Liver (tissue), 9 donors: ENCODE measurements around the gene SCAI. TPM values are rescaled to one million over a fixed set of nuclear protein-coding genes. Genes with fewer than 3 reads are reported as not detected.

Experiments
- DNase-seq: peaks from one replicate; pipeline ENCODE4 v3.0.0-alpha.2; 2017; ENCODE audit warnings: low spot score
- H3K27ac ChIP-seq, 2 donors: one replicate each; pipeline ENCODE4 v1.7.0; 2013; ENCODE audit warnings: inconsistent platforms in 2 of 2, low read length in 2 of 2, control low read depth in 1 of 2, low read depth in 1 of 2, mild to moderate bottlenecking in 1 of 2
- H3K27me3 ChIP-seq, 4 donors: one replicate each; pipeline versions ENCODE4 v1.6.1 to v1.7.0; 2013; ENCODE audit warnings: low read length in 3 of 4, inconsistent platforms in 1 of 4, mild to moderate bottlenecking in 1 of 4, moderate library complexity in 1 of 4; ENCODE audit not compliant: control insufficient read depth in 4 of 4, insufficient read depth in 4 of 4
- H3K36me3 ChIP-seq, 4 donors: one replicate each; pipeline versions ENCODE4 v1.6.1 to v1.7.0; 2013; ENCODE audit warnings: low read length in 3 of 4, mild to moderate bottlenecking in 3 of 4, low read depth in 1 of 4, moderate library complexity in 1 of 4; ENCODE audit not compliant: control insufficient read depth in 4 of 4, insufficient read depth in 3 of 4
- H3K4me1 ChIP-seq, 4 donors: one replicate each; pipeline versions ENCODE4 v1.6.1 to v1.7.0; 2013; ENCODE audit warnings: low read length in 3 of 4, mild to moderate bottlenecking in 3 of 4, moderate library complexity in 1 of 4; ENCODE audit not compliant: control insufficient read depth in 4 of 4, insufficient read depth in 4 of 4
- H3K4me3 ChIP-seq, 3 donors: one replicate each; pipeline versions ENCODE4 v1.6.1 to v1.7.0; 2013; ENCODE audit warnings: low read length in 3 of 3, control low read depth in 1 of 3, low read depth in 1 of 3, mild to moderate bottlenecking in 1 of 3
- H3K9ac ChIP-seq, 2 donors: one replicate each; pipeline ENCODE4 v1.7.0; 2013; ENCODE audit warnings: low read length in 2 of 2, mild to moderate bottlenecking in 2 of 2, moderate library complexity in 2 of 2, control low read depth in 1 of 2, low read depth in 1 of 2
- H3K9me3 ChIP-seq, 4 donors: one replicate each; pipeline versions ENCODE4 v1.6.1 to v1.7.0; 2013; ENCODE audit warnings: low read length in 3 of 4; ENCODE audit not compliant: control insufficient read depth in 4 of 4
- ATF3 ChIP-seq: IDR thresholded peaks from 2 replicates; pipeline ENCODE4 v1.6.1; 2016; ENCODE audit warnings: antibody characterized with exemption
- CTCF ChIP-seq: fragments of 150-350 bp; IDR thresholded peaks from 2 replicates; pipeline ENCODE4 v1.5.1; 2017; ENCODE audit warnings: improper control_type of control experiment, low read depth, low read length; ENCODE audit not compliant: missing input control
- EGR1 ChIP-seq, 2 donors: IDR thresholded peaks; 2 replicates each; pipeline ENCODE4 v1.6.1; 2016 to 2018; ENCODE audit warnings: antibody characterized with exemption in 2 of 2, low read depth in 2 of 2
- FOXA1 ChIP-seq: IDR thresholded peaks from 2 replicates; pipeline ENCODE4 v1.6.1; 2016; ENCODE audit warnings: antibody characterized with exemption
- FOXA2 ChIP-seq: IDR thresholded peaks from 2 replicates; pipeline ENCODE4 v1.6.1; 2016; ENCODE audit warnings: antibody characterized with exemption
- GABPA ChIP-seq, 2 donors: IDR thresholded peaks in 1 of 2; conservative IDR thresholded peaks in 1 of 2; 2 replicates each; pipeline ENCODE4 v1.6.1; 2016; ENCODE audit warnings: antibody characterized with exemption in 2 of 2, mild to moderate bottlenecking in 1 of 2, moderate library complexity in 1 of 2
- HNF4A ChIP-seq, 2 donors: conservative IDR thresholded peaks; 2 replicates each; pipeline ENCODE4 v1.6.1; 2016; ENCODE audit warnings: antibody characterized with exemption in 2 of 2, mild to moderate bottlenecking in 2 of 2
- HNF4G ChIP-seq: IDR thresholded peaks from 2 replicates; pipeline ENCODE4 v1.6.1; 2016; ENCODE audit warnings: antibody characterized with exemption
- JUND ChIP-seq, 2 donors: IDR thresholded peaks; 2 replicates each; pipeline ENCODE4 v1.6.1; 2016; ENCODE audit warnings: antibody characterized with exemption in 2 of 2
- MAX ChIP-seq: IDR thresholded peaks from 2 replicates; pipeline ENCODE4 v1.6.1; 2016; ENCODE audit warnings: antibody characterized with exemption
- NR2F2 ChIP-seq: IDR thresholded peaks from 2 replicates; pipeline ENCODE4 v1.6.1; 2016; ENCODE audit warnings: antibody characterized with exemption
- RAD21 ChIP-seq, 2 donors: IDR thresholded peaks; 2 replicates each; pipeline ENCODE4 v1.6.1; 2016; ENCODE audit warnings: antibody characterized with exemption in 2 of 2, mild to moderate bottlenecking in 2 of 2
- REST ChIP-seq: IDR thresholded peaks from 2 replicates; pipeline ENCODE4 v1.6.1; 2016; ENCODE audit warnings: antibody characterized with exemption, mild to moderate bottlenecking
- RXRA ChIP-seq, 2 donors: IDR thresholded peaks; 2 replicates each; pipeline ENCODE4 v1.6.1; 2017 to 2018; ENCODE audit warnings: antibody characterized with exemption in 2 of 2, mild to moderate bottlenecking in 1 of 2
- SP1 ChIP-seq: IDR thresholded peaks from 2 replicates; pipeline ENCODE4 v1.6.1; 2018; ENCODE audit warnings: antibody characterized with exemption, mild to moderate bottlenecking
- TAF1 ChIP-seq: conservative IDR thresholded peaks from 2 replicates; pipeline ENCODE4 v1.6.1; 2016; ENCODE audit warnings: antibody characterized with exemption, mild to moderate bottlenecking
- YY1 ChIP-seq: IDR thresholded peaks from 2 replicates; pipeline ENCODE4 v1.6.1; 2016; ENCODE audit warnings: antibody characterized with exemption, mild to moderate bottlenecking
- ZBTB33 ChIP-seq: IDR thresholded peaks from 2 replicates; pipeline ENCODE4 v1.6.1; 2016; ENCODE audit warnings: antibody characterized with exemption
- WGBS: extraction: QIAGEN DNeasy Blood & Tissue Kit; methylation state at CpG from one replicate; pipeline ENCODE4 v1.1.7; 2013; 5-methylcytosine and 5-hydroxymethylcytosine counted together
- polyA plus RNA-seq, 2 donors: library from polyadenylated mRNA; stranded (reverse) in 1 of 2; unstranded in 1 of 2; fragments of 200-250 nt in 1 of 2; fragments of >200 nt in 1 of 2; fragmentation: Nextera tagmentation in 1 of 2; extraction: Ambion mirVana in 1 of 2; gene quantifications; one replicate each; pipeline versions ENCODE4 v1.2.1 to v1.2.3, GENCODE V29; 2013 to 2015
- total RNA-seq, 2 donors: library from RNA; depleted of rRNA; stranded (reverse); fragments of >200 nt; gene quantifications; one replicate each; pipeline ENCODE4 v1.2.3, GENCODE V29; 2014
- donor health status: healthy.
- donor health status: healthy.
- donor health status: healthy.
- donor health status: healthy.
- donor health status: healthy.

Gene SCAI
- total and polyA plus RNA-seq, 4 donors = 0.24 to 5.3 (median 1.6) TPM

GRCh38 chr9:124964604-124965003 lies 178.7 kb downstream of the SCAI start:
- Histone ChIP-seq H3K36me3 (no peaks in the 10 kb centered on the region), H3K9me3 (no peaks in the 10 kb centered on the region), H3K27ac (no peak overlapping the region), H3K9ac (no peak overlapping the region), H3K4me3 (no peak overlapping the region), H3K27me3 (no peaks in the 10 kb centered on the region), H3K4me1 (no peaks in the 10 kb centered on the region)
- no peak for TF ChIP-seq RAD21 (IDR thresholded peaks at IDR 0.05)
- no peak for TF ChIP-seq NR2F2
- no peak for TF ChIP-seq YY1
- no peak for TF ChIP-seq SP1
- no peak for TF ChIP-seq HNF4A (conservative IDR thresholded peaks at IDR 0.05)
- TF ChIP-seq RXRA (IDR thresholded peaks at IDR 0.05) = no peak
- TF ChIP-seq GABPA (IDR thresholded peaks at IDR 0.05 in 1 of 2, conservative IDR thresholded peaks at IDR 0.05 in 1 of 2) = no peak
- TF ChIP-seq FOXA1 = no peak
- TF ChIP-seq REST = no peak
- no peak for TF ChIP-seq FOXA2
- no peak for TF ChIP-seq EGR1 (IDR thresholded peaks at IDR 0.05; ENCODE audit: low read depth in 2 of 2)
- no peak for TF ChIP-seq HNF4G
- TF ChIP-seq JUND (IDR thresholded peaks at IDR 0.05) = no peak
- TF ChIP-seq MAX = no peak
- TF ChIP-seq CTCF = no peak
- TF ChIP-seq ZBTB33 = no peak
- TF ChIP-seq ATF3 = no peak
- TF ChIP-seq TAF1 = no peak
- DNase-seq = no peak
- WGBS = 68% methylated on average over 2 of the region's 2 CpGs
